Cerebellar cortex (tissue), 1 donor: ENCODE results near the gene PLSCR4.
"Not testable (repeated sequence)": the region's sequence is repeated elsewhere in the genome, so short reads cannot be mapped to it uniquely, and the experiment has no call there.

Experiments used
- DNase-seq: peaks from one replicate; pipeline ENCODE4 v3.0.0-alpha.2; 2015; ENCODE audit warnings: low spot score

The PLSCR4 gene

GRCh38 chr3:146247911-146248310 lies 3.0 kb downstream of the PLSCR4 start:
- DNase-seq, result no peak

- DNase-seq, result no peak
Measured at GRCh38 chr3:146246526-146246925, 4.4 kb downstream of the PLSCR4 start.

- DNase-seq, result no peak
Measured at GRCh38 chr3:146243559-146243958, 7.3 kb downstream of the PLSCR4 start.

GRCh38 chr3:146241523-146242240 lies 9.2 kb downstream of the PLSCR4 start:
- no peak for DNase-seq

- no peak for DNase-seq
Measured at GRCh38 chr3:146233487-146233886, 17.4 kb downstream of the PLSCR4 start.

GRCh38 chr3:146227486-146227885 lies 23.4 kb downstream of the PLSCR4 start:
- DNase-seq, result peak; percentile 14

- DNase-seq, result no peak
Measured at GRCh38 chr3:146226881-146227280, 24.0 kb downstream of the PLSCR4 start.

GRCh38 chr3:146225458-146225857 lies 25.4 kb downstream of the PLSCR4 start:
- DNase-seq, result not testable (repeated sequence)

GRCh38 chr3:146223401-146224373 lies 27.2 kb downstream of the PLSCR4 start:
- DNase-seq, result no peak

GRCh38 chr3:146222204-146223046 lies 28.5 kb downstream of the PLSCR4 start:
- DNase-seq, result no peak

GRCh38 chr3:146221276-146221675 lies 29.6 kb downstream of the PLSCR4 start:
- peak; percentile 21 for DNase-seq

GRCh38 chr3:146218880-146219866 lies 31.7 kb downstream of the PLSCR4 start:
- peak; percentile 46 for DNase-seq

GRCh38 chr3:146217324-146217723 lies 33.6 kb downstream of the PLSCR4 start:
- no peak for DNase-seq

- no peak for DNase-seq
Measured at GRCh38 chr3:146214493-146214892, 36.4 kb downstream of the PLSCR4 start.

GRCh38 chr3:146209371-146209770 lies 41.5 kb downstream of the PLSCR4 start:
- DNase-seq, result no peak

- DNase-seq, result no peak
Measured at GRCh38 chr3:146203776-146204175, 47.1 kb downstream of the PLSCR4 start.

- DNase-seq, result no peak
Measured at GRCh38 chr3:146200461-146201220, 50.3 kb downstream of the PLSCR4 start.

GRCh38 chr3:146199762-146200161 lies 51.1 kb downstream of the PLSCR4 start:
- DNase-seq, result no peak

GRCh38 chr3:146196789-146197188 lies 54.1 kb downstream of the PLSCR4 start:
- DNase-seq, result no peak

GRCh38 chr3:146195605-146196004 lies 55.3 kb downstream of the PLSCR4 start:
- DNase-seq, result no peak
